IMR-90 (cell line): ENCODE results near the gene CLSTN1. TPM values are rescaled to one million over a fixed set of nuclear protein-coding genes. Genes with fewer than 3 reads are reported as not detected.
A peak's percentile ranks its signal among the peaks of the same experiment; 100 is the strongest.

Experiments used
- ATAC-seq: fragments of 200-7000 bp; cut with Tn5 transposase; 2 replicates; pipeline ENCODE4 v1.9.1; 2020; ENCODE audit warnings: low read depth, mild to moderate bottlenecking, moderate library complexity
- BruUV-seq: library from RNA; stranded (reverse); fragments of 400-500 nt; replicated peaks from 2 replicates; lab custom pipeline; 2021; lab: Mats Ljungman, UMichigan
- CTCF ChIA-PET: fragments of 300-600 bp; formaldehyde crosslinking; extraction: SDS; loops from one replicate; lab custom pipeline; 2021; ENCODE audit warnings: antibody characterized with exemption; lab: Yijun Ruan, JAX
- POLR2A ChIA-PET: fragments of 300-600 bp; sonication (Branson Sonifier 250); formaldehyde crosslinking; loops from one replicate; lab custom pipeline; 2022; ENCODE audit warnings: antibody characterized with exemption; ENCODE audit not compliant: unreplicated experiment; lab: Charles Lee
- DNase-seq: peaks from one replicate; pipeline ENCODE4 v3.0.0; 2013
- H2AFZ ChIP-seq: replicated peaks from 2 replicates; pipeline ENCODE3; 2013; ENCODE audit warnings: low read length, mild to moderate bottlenecking; ENCODE audit not compliant: poor library complexity
- H2AK5ac ChIP-seq: 2 replicates; pipeline ENCODE4 v1.6.1; 2013; ENCODE audit warnings: low read depth, low read length, inconsistent platforms
- H2AK9ac ChIP-seq: replicated peaks from 2 replicates; pipeline ENCODE3; 2013; ENCODE audit warnings: mild to moderate bottlenecking, low read depth, low read length, moderate library complexity; ENCODE audit not compliant: poor library complexity
- H2BK120ac ChIP-seq: 2 replicates; pipeline ENCODE4 v1.6.1; 2013; ENCODE audit warnings: low read depth, low read length, inconsistent platforms
- H2BK15ac ChIP-seq: 3 replicates; pipeline ENCODE4 v1.6.1; 2013; ENCODE audit warnings: low read depth, low read length, inconsistent platforms
- H2BK20ac ChIP-seq: 2 replicates; pipeline ENCODE4 v1.6.1; 2013; ENCODE audit warnings: low read depth, mild to moderate bottlenecking, inconsistent platforms, low read length, moderate library complexity
- H2BK5ac ChIP-seq: 2 replicates; pipeline ENCODE4 v1.6.1; 2013; ENCODE audit warnings: mild to moderate bottlenecking, low read depth, low read length, inconsistent platforms; ENCODE audit not compliant: poor library complexity, severe bottlenecking
- H3K14ac ChIP-seq: replicated peaks from 2 replicates; pipeline ENCODE4 v1.6.1; 2013; ENCODE audit warnings: low read depth, low read length, inconsistent platforms
- H3K18ac ChIP-seq: 2 replicates; pipeline ENCODE4 v1.6.1; 2013; ENCODE audit warnings: low read depth, low read length, control low read depth
- H3K23ac ChIP-seq: 2 replicates; pipeline ENCODE4 v1.6.1; 2013; ENCODE audit warnings: low read depth, low read length, inconsistent platforms
- H3K27ac ChIP-seq: 2 replicates; pipeline ENCODE4 v1.5.1; 2013; ENCODE audit warnings: mild to moderate bottlenecking, control low read depth, low read length; ENCODE audit not compliant: insufficient read depth
- H3K27me3 ChIP-seq: 2 replicates; pipeline ENCODE4 v1.6.1; 2013; ENCODE audit warnings: low read length; ENCODE audit not compliant: control insufficient read depth, insufficient read depth
- H3K36me3 ChIP-seq: 2 replicates; pipeline ENCODE4 v1.6.1; 2013; ENCODE audit warnings: low read length, mixed read lengths; ENCODE audit not compliant: control insufficient read depth, insufficient read depth
- H3K4ac ChIP-seq: 2 replicates; pipeline ENCODE4 v1.6.1; 2013; ENCODE audit warnings: low read depth, low read length, inconsistent platforms
- H3K4me1 ChIP-seq: 2 replicates; pipeline ENCODE4 v1.6.1; 2013; ENCODE audit warnings: low read length, mixed read lengths; ENCODE audit not compliant: control insufficient read depth, insufficient read depth
- H3K4me2 ChIP-seq: 2 replicates; pipeline ENCODE4 v1.6.1; 2013; ENCODE audit warnings: low read depth, mild to moderate bottlenecking, control low read depth, low read length, moderate library complexity
- H3K4me3 ChIP-seq: 2 replicates; pipeline ENCODE4 v1.5.1; 2013; ENCODE audit warnings: low read depth, mild to moderate bottlenecking, control low read depth, low read length, moderate library complexity; ENCODE audit not compliant: insufficient read depth
- H3K56ac ChIP-seq: 2 replicates; pipeline ENCODE4 v1.6.1; 2013; ENCODE audit warnings: low read length, inconsistent platforms; ENCODE audit not compliant: insufficient read depth; ENCODE audit errors: extremely low read depth
- H3K79me1 ChIP-seq, 2 experiments: 2 replicates each; pipeline ENCODE4 v1.6.1; 2013; ENCODE audit warnings: low read length in 2 of 2, inconsistent platforms in 1 of 2, low read depth in 1 of 2
- H3K9ac ChIP-seq: 2 replicates; pipeline ENCODE4 v1.6.1; 2013; ENCODE audit warnings: low read depth, low read length, control low read depth
- H3K9me1 ChIP-seq: 2 replicates; pipeline ENCODE4 v1.6.1; 2013; ENCODE audit warnings: low read length, inconsistent platforms; ENCODE audit not compliant: insufficient read depth
- H3K9me3 ChIP-seq: 2 replicates; pipeline ENCODE4 v1.6.1; 2013; ENCODE audit warnings: low read length; ENCODE audit not compliant: control insufficient read depth, insufficient read depth
- H4K20me1 ChIP-seq: 2 replicates; pipeline ENCODE4 v1.6.1; 2013; ENCODE audit warnings: low read length, inconsistent platforms; ENCODE audit not compliant: insufficient read depth
- H4K5ac ChIP-seq: 2 replicates; pipeline ENCODE4 v1.6.1; 2013; ENCODE audit warnings: mild to moderate bottlenecking, low read depth, low read length, control low read depth
- H4K8ac ChIP-seq, 2 experiments: 2 replicates each; pipeline ENCODE4 v1.6.1; 2013; ENCODE audit warnings: low read depth in 2 of 2, low read length in 2 of 2, control low read depth in 1 of 2, inconsistent platforms in 1 of 2
- H4K91ac ChIP-seq: 2 replicates; pipeline ENCODE4 v1.6.1; 2013; ENCODE audit warnings: low read depth, low read length, inconsistent platforms; ENCODE audit not compliant: insufficient read depth
- CEBPB ChIP-seq: IDR thresholded peaks from 2 replicates; pipeline ENCODE4 v1.6.1; 2012; ENCODE audit warnings: low read depth, low read length, improper control_type of control experiment
- CHD1 ChIP-seq: IDR thresholded peaks from 2 replicates; pipeline ENCODE4 v1.6.1; 2012; ENCODE audit warnings: low read depth, low read length, improper control_type of control experiment
- CTCF ChIP-seq: conservative IDR thresholded peaks from 2 replicates; pipeline ENCODE4 v1.5.1; 2012; ENCODE audit warnings: mild to moderate bottlenecking, low read depth, low read length, improper control_type of control experiment
- ELK1 ChIP-seq: fragments of 150-350 bp; IDR thresholded peaks from 2 replicates; pipeline ENCODE4 v1.6.1; 2016; ENCODE audit warnings: low read depth, mild to moderate bottlenecking, low read length, moderate library complexity, borderline replicate concordance
- MAFK ChIP-seq: IDR thresholded peaks from 2 replicates; pipeline ENCODE4 v1.6.1; 2012; ENCODE audit warnings: low read depth, low read length, improper control_type of control experiment
- MXI1 ChIP-seq: IDR thresholded peaks from 2 replicates; pipeline ENCODE4 v1.6.1; 2012; ENCODE audit warnings: low read depth, mild to moderate bottlenecking, low read length, moderate library complexity, borderline replicate concordance
- NFE2L2 ChIP-seq: fragments of 150-350 bp; IDR thresholded peaks from 2 replicates; pipeline ENCODE4 v1.6.1; 2016; ENCODE audit warnings: low read depth, mild to moderate bottlenecking, low read length
- POLR2A ChIP-seq: IDR thresholded peaks from 2 replicates; pipeline ENCODE4 v1.6.1; 2012; ENCODE audit warnings: mild to moderate bottlenecking, low read depth, low read length
- RAD21 ChIP-seq: IDR thresholded peaks from 2 replicates; pipeline ENCODE4 v1.6.1; 2012; ENCODE audit warnings: low read length, improper control_type of control experiment
- SMC3 ChIP-seq: fragments of 150-350 bp; IDR thresholded peaks from 2 replicates; pipeline ENCODE4 v1.6.1; 2016; ENCODE audit warnings: low read depth, mild to moderate bottlenecking, antibody characterized with exemption, low read length, moderate library complexity
- WGBS, 2 experiments: methylation state at CpG; one replicate each; pipeline versions ENCODE4 v1.1.5 to v1.1.7; 2013; ENCODE audit warnings: missing lambda C conversion rate in 2 of 2; ENCODE audit not compliant: insufficient read length in 1 of 2; ENCODE audit errors: extremely low coverage in 2 of 2; 5-methylcytosine and 5-hydroxymethylcytosine counted together
- dilution Hi-C: fragments of 300-500 bp; cut with HindIII; formaldehyde crosslinking; loops from one replicate; pipeline ENCODE4 v1.14.3; 2018; ENCODE audit warnings: low sequenced_read_pairs; ENCODE audit not compliant: unreplicated experiment
- in situ Hi-C: fragments of 300-500 bp; cut with MboI; formaldehyde crosslinking; loops from 3 replicates; pipeline ENCODE4 v1.14.3; 2019; ENCODE audit warnings: low sequenced_read_pairs, inconsistent platforms, mixed read lengths
- intact Hi-C: fragments of 100-400 bp; cut with micrococcal nuclease; formaldehyde crosslinking; loops from 2 replicates; pipeline ENCODE4 v1.10.0; 2022
- polyA plus RNA-seq, 3 experiments: library from polyadenylated mRNA; depleted of rRNA; stranded (reverse); fragments of >200 nt; gene quantifications; 2 replicates each; pipeline ENCODE4 v1.2.3, GENCODE V29; 2012; ENCODE audit warnings: low replicate concordance in 1 of 3
- total RNA-seq: library from RNA; depleted of rRNA; stranded (reverse); fragments of >200 nt; gene quantifications from 2 replicates; pipeline ENCODE4 v1.2.3, GENCODE V29; 2012

The CLSTN1 gene
- total and polyA plus RNA-seq, 2 of the 4 experiments (the other 2 are of a cell fraction) = 30.1 to 72.2 TPM

- WGBS, 2 experiments = no CpG with 5 or more reads among the region's 7 CpGs
- H3K56ac ChIP-seq = no peak overlapping the region
- ATAC-seq (no peak), DNase-seq (no peak)
- no peak overlapping the region for H2BK15ac ChIP-seq
- peaks cover 3% of the 10 kb centered on the region; the same call in 1 of the 2 replicates for H3K9me3 ChIP-seq
- H3K27me3 ChIP-seq = no peaks in the 10 kb centered on the region; the same call in 1 of the 2 replicates
- H3K36me3 ChIP-seq = no peaks in the 10 kb centered on the region
- no peak overlapping the region for H3K4me2 ChIP-seq
- no peaks in the 10 kb centered on the region for H3K9me1 ChIP-seq
- no peak overlapping the region for H2BK120ac ChIP-seq
- in situ Hi-C loops (no loop called here), dilution Hi-C loops (no loop called here), intact Hi-C loops (no loop called here)
- peaks cover 2% of the 10 kb centered on the region; the same call in 1 of the 2 replicates for H3K4me1 ChIP-seq
- H3K18ac ChIP-seq = no peak overlapping the region
- no peak overlapping the region for H2AK5ac ChIP-seq
- no peak overlapping the region for H4K91ac ChIP-seq
- H3K27ac ChIP-seq = no peak overlapping the region
- H3K4ac ChIP-seq = no peak overlapping the region
- H4K8ac ChIP-seq = no peak overlapping the region
- H2AK9ac ChIP-seq = peak overlapping the region; percentile 25
- H3K4me3 ChIP-seq = no peak overlapping the region
- H2BK5ac ChIP-seq = no peak overlapping the region
- no peak overlapping the region for H3K14ac ChIP-seq
- no peak overlapping the region for H3K9ac ChIP-seq
- no peaks in the 10 kb centered on the region for H4K20me1 ChIP-seq
- TF ChIP-seq MAFK (no peak), NFE2L2 (no peak), CTCF (no peak), RAD21 (no peak), CHD1 (no peak), ELK1 (no peak), SMC3 (no peak), CEBPB (no peak), POLR2A (no peak), MXI1 (no peak)
- H3K79me1 ChIP-seq = no peaks in the 10 kb centered on the region
- CTCF ChIA-PET = no interaction called here
- no peak overlapping the region for H2BK20ac ChIP-seq
- BruUV-seq = no TSS peak
- no peak overlapping the region for H3K23ac ChIP-seq
- no peak overlapping the region for H2AFZ ChIP-seq
- POLR2A ChIA-PET = no interaction called here
- no peak overlapping the region for H4K5ac ChIP-seq
These were observed 21.0 kb upstream of the CLSTN1 start for GRCh38 chr1:9844756-9845155.
